Activated naive CD8-positive, alpha-beta T cell treated with anti-CD3 and anti-CD28 coated beads, Interleukin-2, amount 10 ng/mL, durations not matched to agents 7 days and 5 days (primary cell): ENCODE results near the gene CCDC40. TPM values are rescaled to one million over a fixed set of nuclear protein-coding genes. Genes with fewer than 3 reads are reported as not detected.
"Not testable (repeated sequence)": the region's sequence is repeated elsewhere in the genome, so short reads cannot be mapped to it uniquely, and the experiment has no call there.

Source experiments
- ATAC-seq: fragments of 150-1000 bp; cut with Tn5 transposase; one replicate; pipeline ENCODE4 v1.10.0; 2021; ENCODE audit warnings: low read depth, moderate library complexity
- POLR2A ChIA-PET: fragments of 350-600 bp; sonication (Branson Sonifier 250); formaldehyde crosslinking; loops from one replicate; lab custom pipeline; 2021; ENCODE audit warnings: antibody characterized with exemption; lab: Charles Lee
- DNase-seq: peaks from one replicate; pipeline ENCODE4 v3.0.0; 2021
- H3K27ac Mint-ChIP-seq: one replicate; pipeline ENCODE4 v1.8.0; 2022; ENCODE audit warnings: mild to moderate bottlenecking, mixed read lengths
- H3K27me3 Mint-ChIP-seq: one replicate; pipeline ENCODE4 v1.8.0; 2022; ENCODE audit warnings: mild to moderate bottlenecking, moderate library complexity, mixed read lengths
- H3K36me3 Mint-ChIP-seq: one replicate; pipeline ENCODE4 v1.8.0; 2021; ENCODE audit warnings: mild to moderate bottlenecking, mixed read lengths
- H3K4me1 Mint-ChIP-seq: one replicate; pipeline ENCODE4 v1.8.0; 2021; ENCODE audit warnings: mixed read lengths
- H3K4me3 Mint-ChIP-seq: one replicate; pipeline ENCODE4 v1.8.0; 2022; ENCODE audit warnings: mild to moderate bottlenecking, moderate library complexity, mixed read lengths
- H3K9me3 Mint-ChIP-seq: one replicate; pipeline ENCODE4 v1.8.0; 2021; ENCODE audit warnings: mixed read lengths
- total RNA-seq, 2 experiments: library from RNA; stranded (reverse); gene quantifications; one replicate each; pipeline ENCODE4 v1.2.3, GENCODE V29; 2021

Gene CCDC40
- total RNA-seq, 2 experiments from 2014 or later, result 1.3 to 1.4 TPM

DNA sequence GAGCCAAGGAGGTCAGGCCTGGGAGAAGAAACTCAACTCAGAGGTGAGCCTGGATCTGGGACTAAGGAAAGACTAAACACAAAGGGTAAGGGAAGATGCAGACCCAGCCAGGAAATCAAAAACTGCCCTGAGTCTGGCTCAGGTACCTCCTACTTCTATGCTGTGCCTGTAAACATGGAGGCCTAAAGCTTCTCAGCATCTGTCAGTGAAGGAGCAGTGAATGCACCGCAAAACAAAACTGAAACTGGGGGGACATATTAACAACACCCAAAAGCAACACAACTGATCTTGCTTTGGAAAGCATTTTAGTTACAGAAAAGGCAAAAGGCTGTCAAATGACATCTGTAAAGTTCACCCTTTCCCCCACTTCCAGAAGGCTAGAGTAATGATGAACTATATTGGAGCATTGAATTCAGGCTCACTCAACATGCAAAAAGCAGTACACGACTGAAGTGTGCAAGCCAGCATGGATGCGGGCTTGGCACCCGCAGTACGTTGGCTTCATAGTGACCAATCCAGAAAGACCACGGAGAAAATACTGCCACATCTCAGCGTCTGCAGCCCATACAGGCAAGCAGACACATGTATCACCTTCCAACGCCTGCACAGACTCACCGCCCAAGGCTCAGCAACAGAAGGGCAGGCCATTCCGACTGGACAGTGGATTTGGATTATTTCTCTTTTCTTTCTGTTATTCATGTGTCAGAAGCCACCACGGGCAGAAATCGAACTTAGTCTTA lies 4.6 kb upstream of the CCDC40 start:
- Mint-ChIP-seq H3K4me3 (no peak overlapping the region), H3K27ac (no peak overlapping the region), H3K4me1 (peaks cover 13% of the 10 kb centered on the region), H3K27me3 (peaks cover 21% of the 10 kb centered on the region), H3K9me3 (no peaks in the 10 kb centered on the region), H3K36me3 (no peaks in the 10 kb centered on the region)
- ATAC-seq, result no peak
- DNase-seq, result no peak
- POLR2A ChIA-PET, result no interaction called here

DNA sequence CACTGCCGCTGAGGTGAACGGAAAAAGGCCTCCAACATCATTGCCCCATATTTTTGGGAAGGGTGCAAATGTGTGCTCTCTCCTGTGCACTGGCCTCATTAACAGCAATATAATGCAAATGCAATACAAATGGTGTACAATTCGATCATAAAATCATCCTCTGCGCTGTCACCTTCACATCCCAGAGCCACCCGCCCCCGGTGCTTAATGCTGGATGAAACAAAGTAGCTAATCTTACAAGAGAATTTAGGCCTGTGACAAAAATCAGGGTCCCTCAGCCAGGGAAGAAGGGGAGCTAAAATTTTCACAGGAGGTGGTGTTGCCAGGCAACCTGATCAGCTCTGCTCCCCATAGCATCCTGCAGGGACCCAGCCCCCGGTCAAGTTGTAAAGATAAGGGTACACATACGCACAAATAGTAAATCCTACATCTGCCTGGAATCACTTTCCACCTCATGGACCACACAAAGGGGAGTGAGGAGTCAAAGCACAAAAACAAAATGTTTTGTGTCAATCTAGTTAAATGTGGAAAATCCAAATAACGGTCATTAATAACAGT lies 3.7 kb upstream of the CCDC40 start:
- H3K9me3 Mint-ChIP-seq, result no peaks in the 10 kb centered on the region
- H3K36me3 Mint-ChIP-seq, result no peaks in the 10 kb centered on the region
- H3K27me3 Mint-ChIP-seq, result peaks cover 26% of the 10 kb centered on the region
- peaks cover 16% of the 10 kb centered on the region for H3K4me1 Mint-ChIP-seq
- no peak overlapping the region for H3K4me3 Mint-ChIP-seq
- ATAC-seq (no peak), DNase-seq (no peak)
- POLR2A ChIA-PET, result no interaction called here
- H3K27ac Mint-ChIP-seq, result no peak overlapping the region

DNA sequence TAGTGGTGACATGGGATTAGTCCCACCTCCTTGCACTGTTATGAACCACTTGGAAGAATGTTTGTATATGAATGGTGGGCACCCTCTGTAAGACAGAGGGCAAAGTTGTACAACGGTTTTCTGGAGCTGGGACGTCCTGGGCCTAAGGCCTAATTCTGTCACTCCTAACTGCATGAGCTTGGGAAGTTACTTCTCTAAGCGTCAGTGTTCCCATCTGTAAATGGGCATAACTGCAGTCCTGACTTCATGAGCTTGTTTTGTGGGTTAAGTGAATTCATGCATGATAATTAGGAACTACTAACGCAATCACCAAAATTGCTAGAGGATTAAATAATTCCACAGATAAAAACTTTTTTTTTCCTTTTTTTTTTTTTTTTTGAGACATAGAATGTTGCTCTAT lies 2.6 kb upstream of the CCDC40 start:
- Mint-ChIP-seq H3K4me1 (peaks cover 16% of the 10 kb centered on the region), H3K4me3 (no peak overlapping the region), H3K27me3 (peaks cover 35% of the 10 kb centered on the region), H3K36me3 (no peaks in the 10 kb centered on the region), H3K9me3 (no peaks in the 10 kb centered on the region), H3K27ac (no peak overlapping the region)
- ATAC-seq (no peak), DNase-seq (no peak)
- POLR2A ChIA-PET, result no interaction called here

DNA sequence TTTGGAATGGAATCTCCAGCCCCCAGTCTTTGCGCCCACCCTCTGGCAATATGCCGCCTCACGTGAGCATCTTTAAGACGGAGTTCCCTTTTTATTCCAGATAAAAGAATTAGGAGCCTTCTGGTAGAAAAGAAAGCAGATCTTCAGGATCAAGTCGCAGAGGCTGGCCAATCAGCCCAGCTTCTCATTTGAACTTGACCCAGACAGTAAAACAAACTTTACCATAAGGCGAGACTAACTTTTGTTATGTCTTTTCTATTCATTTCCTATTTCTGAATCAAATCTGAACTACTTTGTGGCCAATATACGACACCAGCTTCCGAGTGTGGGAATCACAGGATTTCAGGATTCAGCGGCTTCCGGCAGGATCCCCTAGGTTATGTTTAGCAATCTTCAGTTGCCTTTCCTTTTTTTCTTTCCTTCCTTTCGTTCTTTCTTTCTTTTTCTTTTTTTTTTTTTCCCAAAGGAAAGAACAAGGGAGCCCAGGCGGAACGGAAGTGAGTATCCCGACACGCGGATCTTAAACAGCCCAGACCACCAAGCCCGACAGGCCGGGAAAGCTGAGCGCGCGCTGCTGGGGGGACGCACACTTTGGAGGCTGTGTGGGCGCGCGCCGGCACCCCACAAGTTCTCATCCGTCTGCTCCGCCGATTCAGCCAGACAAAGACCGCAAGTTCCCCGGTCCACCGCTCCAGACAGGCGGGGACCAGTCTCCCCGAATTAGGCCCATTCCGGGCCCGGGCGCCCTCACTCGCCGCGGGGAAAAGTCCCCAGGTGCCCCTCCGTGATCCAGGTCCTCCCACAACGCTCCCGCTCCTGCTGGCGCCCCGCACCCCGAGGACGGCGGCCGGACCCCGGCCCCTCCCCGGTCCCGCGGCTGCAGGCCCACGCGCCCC lies 1.4 kb upstream of the CCDC40 start:
- Mint-ChIP-seq H3K4me1 (peaks cover 16% of the 10 kb centered on the region), H3K36me3 (no peaks in the 10 kb centered on the region), H3K9me3 (no peaks in the 10 kb centered on the region), H3K27me3 (peaks cover 38% of the 10 kb centered on the region), H3K4me3 (peak overlapping the region; percentile 81), H3K27ac (peak overlapping the region; percentile 40)
- DNase-seq (no peak), ATAC-seq (peak; percentile 41)
- POLR2A ChIA-PET, result interaction anchor here (1.0 kb wide), 1 partner anchor 35 kb away, joined by 4 read pairs; no protein-coding TSS in a partner anchor

DNA sequence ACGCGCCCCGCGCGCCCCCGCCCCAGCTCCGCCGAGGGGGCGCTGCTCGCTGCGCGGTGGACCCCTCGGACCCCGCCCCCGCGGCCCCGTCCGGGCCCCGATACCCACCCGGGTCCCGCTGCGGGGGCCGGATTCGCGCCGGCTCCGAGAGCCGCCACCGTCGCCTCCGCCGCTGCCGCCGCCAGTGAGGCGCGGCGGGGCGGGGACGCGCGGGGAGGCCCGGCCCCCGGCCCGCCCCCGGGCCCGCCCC lies 830 bp upstream of the CCDC40 start, which contains the start of gene TBC1D16:
Gene TBC1D16 (minus strand): TSS at position 186 of the 250 bp plus-strand sequence. CDS start 22,325 bp downstream, outside the sequence.
- POLR2A ChIA-PET, result no interaction called here
- peaks cover 38% of the 10 kb centered on the region for H3K27me3 Mint-ChIP-seq

DNA sequence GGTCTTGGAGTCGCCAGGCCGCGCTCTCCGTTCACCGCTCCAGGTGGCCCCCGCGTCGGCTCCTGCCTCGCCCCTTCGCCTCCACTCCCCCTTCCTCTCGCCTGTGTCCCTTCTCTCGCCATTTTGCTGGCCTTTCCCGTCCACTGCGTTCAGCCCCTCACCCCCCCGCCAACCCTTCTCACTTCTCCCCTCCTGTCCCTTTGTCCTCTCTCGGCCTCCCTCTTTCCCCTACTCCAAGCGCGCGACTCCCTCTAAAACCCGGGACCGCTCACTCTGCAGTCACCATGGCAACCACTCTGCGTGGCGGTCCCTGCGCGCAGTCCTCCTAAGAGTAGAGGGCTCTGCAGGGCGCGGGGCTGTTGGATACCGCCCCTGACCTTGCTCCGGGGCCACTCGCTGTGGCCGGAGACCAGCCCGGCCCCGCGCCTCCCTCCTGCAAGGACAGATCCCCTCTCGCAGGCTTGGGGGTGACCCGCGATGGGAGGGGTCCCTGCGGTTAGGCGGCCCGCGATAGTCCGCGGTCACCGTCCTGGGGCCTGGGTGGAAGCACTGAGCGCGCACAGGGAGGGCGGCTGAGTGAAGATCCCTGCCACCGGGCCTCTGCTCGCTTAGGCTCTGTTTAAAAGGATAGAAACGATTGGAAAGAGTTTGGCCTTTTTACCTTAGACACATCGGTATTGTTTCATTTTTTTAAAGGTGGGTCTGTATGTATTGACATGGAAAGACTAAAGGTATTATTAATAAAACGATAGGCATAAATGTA lies 454 bp downstream of the CCDC40 start:
- Mint-ChIP-seq H3K4me1 (peaks cover 13% of the 10 kb centered on the region), H3K27me3 (peaks cover 36% of the 10 kb centered on the region), H3K9me3 (no peaks in the 10 kb centered on the region), H3K4me3 (peak overlapping the region; percentile 93), H3K36me3 (no peaks in the 10 kb centered on the region), H3K27ac (peak overlapping the region; percentile 69)
- POLR2A ChIA-PET, result no interaction called here
- ATAC-seq, result peak; percentile 11
- peak; percentile 42 for DNase-seq

More for the DNA sequence above, 830 bp upstream of the CCDC40 start, which contains the start of gene TBC1D16:
- DNase-seq, result no peak
- peak within 1 kb of the TSS; percentile 40 for H3K27ac Mint-ChIP-seq
- no peaks in the 10 kb centered on the region for H3K36me3 Mint-ChIP-seq
- no peak for ATAC-seq
- no peaks in the 10 kb centered on the region for H3K9me3 Mint-ChIP-seq
- peak within 1 kb of the TSS; percentile 93 for H3K4me3 Mint-ChIP-seq
- H3K4me1 Mint-ChIP-seq, result peaks cover 16% of the 10 kb centered on the region

DNA sequence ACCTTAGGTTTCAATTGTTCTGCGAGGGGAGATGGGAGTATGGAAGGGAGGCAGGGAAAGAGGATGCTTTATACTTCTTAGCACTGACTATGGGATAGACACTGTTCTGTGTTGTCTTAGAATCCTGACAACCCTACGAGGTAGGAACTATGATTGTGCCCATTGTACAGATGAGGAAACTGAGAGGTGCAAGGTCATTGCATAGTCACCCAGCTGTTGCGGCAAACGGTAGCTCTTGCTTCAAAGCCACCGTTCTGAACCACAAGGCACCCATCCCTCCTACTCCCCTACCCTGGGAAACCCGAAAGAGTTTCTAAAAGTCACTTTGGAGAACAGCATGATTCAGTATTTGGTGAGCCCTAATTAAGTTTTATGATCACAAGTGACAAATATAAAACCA lies 7.5 kb downstream of the CCDC40 start:
- DNase-seq, result no peak
- POLR2A ChIA-PET, result no interaction called here
- Mint-ChIP-seq H3K27ac (no peak overlapping the region), H3K36me3 (no peaks in the 10 kb centered on the region), H3K4me1 (no peaks in the 10 kb centered on the region), H3K27me3 (peaks cover 6% of the 10 kb centered on the region), H3K4me3 (no peak overlapping the region), H3K9me3 (no peaks in the 10 kb centered on the region)
- ATAC-seq, result no peak

DNA sequence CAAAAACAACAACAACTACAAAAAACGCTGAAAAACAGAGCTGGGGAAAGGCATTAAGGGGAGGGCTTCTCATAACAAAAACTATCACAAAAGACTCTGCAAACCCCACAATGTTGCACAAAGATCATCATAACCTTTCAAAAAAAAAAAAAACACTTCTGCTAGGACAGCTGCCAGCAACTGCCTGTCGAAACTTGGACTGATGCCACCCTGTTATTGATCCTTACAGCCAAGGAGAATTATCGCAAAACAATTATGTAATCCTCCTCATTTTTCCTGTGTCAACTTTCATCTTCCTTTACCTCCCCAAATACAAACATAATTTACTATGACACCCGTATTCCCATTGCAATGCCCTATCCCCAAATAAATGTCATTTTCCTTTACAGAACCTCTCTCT lies 9.3 kb downstream of the CCDC40 start:
- Mint-ChIP-seq H3K36me3 (no peaks in the 10 kb centered on the region), H3K27ac (no peak overlapping the region), H3K27me3 (peaks cover 4% of the 10 kb centered on the region), H3K4me3 (no peak overlapping the region), H3K4me1 (peaks cover 1% of the 10 kb centered on the region), H3K9me3 (no peaks in the 10 kb centered on the region)
- POLR2A ChIA-PET, result no interaction called here
- no peak for DNase-seq
- ATAC-seq, result no peak

DNA sequence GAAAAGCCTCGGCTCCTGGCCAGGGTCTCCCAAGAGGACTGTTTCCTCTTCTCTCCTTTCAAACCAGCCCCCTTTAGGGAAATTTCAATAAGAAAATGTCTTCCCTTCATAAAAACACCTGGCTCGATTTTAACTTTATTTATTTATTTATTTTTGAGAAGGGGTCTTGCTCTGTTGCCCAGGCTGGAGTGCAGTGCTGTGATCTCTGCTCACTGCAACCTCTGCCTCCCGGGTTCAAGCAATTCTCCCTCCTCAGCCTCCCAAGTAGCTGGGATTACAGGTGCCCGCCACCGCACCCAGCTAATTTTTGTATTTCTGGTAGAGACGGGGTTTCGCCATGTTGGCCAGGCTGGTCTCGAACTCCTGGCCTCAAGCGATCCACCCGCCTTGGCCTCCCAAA lies 10.3 kb downstream of the CCDC40 start:
- H3K27ac Mint-ChIP-seq, H3K4me3 Mint-ChIP-seq, POLR2A ChIA-PET, H3K27me3 Mint-ChIP-seq, DNase-seq, ATAC-seq, H3K36me3 Mint-ChIP-seq, H3K9me3 Mint-ChIP-seq, H3K4me1 Mint-ChIP-seq: not testable (repeated sequence)

DNA sequence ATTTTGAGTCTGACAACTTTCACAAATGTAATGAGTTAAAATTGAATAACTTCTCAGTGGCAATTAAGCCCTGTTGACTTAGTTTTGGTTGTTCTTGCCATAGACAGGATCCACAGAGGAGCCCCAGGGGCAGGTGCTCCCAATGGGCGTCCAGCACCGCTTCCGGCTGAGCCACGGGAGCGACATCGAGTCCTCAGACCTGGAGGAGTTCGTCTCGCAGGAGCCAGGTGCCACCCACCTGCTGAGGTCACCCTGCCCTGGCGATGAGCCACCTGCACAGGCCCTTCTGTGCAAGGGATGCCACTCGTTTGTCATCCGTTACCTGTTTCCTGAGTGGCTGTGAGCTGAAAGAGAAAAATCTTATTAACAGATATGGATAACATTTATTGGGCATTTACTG lies 10.7 kb downstream of the CCDC40 start:
- H3K27ac Mint-ChIP-seq, result no peak overlapping the region
- H3K4me3 Mint-ChIP-seq, result no peak overlapping the region
- DNase-seq (no peak), ATAC-seq (no peak)
- no peaks in the 10 kb centered on the region for H3K9me3 Mint-ChIP-seq
- H3K27me3 Mint-ChIP-seq, result peaks cover 2% of the 10 kb centered on the region
- POLR2A ChIA-PET, result no interaction called here
- no peaks in the 10 kb centered on the region for H3K36me3 Mint-ChIP-seq
- peaks cover 1% of the 10 kb centered on the region for H3K4me1 Mint-ChIP-seq

DNA sequence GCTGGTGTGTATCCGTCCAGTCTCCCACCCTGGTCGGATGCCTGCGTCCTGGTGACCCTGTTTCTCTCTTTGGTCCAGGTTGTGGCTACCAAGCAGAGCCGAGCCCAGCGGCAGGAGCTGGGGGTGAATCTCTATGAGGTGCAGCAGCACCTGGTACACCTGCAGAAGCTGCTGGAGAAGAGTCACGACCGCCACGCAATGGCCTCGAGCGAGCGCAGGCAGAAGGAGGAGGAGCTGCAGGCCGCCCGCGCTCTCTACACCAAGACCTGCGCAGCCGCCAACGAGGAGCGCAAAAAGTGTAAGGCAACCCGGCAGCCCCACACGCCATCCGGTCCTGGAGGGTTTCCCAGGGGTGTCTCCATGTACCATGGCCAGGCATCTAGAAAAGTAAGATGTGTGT lies 13.5 kb downstream of the CCDC40 start:
- Mint-ChIP-seq H3K9me3 (no peaks in the 10 kb centered on the region), H3K4me1 (peaks cover 1% of the 10 kb centered on the region), H3K27me3 (no peaks in the 10 kb centered on the region), H3K36me3 (no peaks in the 10 kb centered on the region), H3K27ac (no peak overlapping the region), H3K4me3 (no peak overlapping the region)
- POLR2A ChIA-PET, result no interaction called here
- ATAC-seq (no peak), DNase-seq (no peak)

DNA sequence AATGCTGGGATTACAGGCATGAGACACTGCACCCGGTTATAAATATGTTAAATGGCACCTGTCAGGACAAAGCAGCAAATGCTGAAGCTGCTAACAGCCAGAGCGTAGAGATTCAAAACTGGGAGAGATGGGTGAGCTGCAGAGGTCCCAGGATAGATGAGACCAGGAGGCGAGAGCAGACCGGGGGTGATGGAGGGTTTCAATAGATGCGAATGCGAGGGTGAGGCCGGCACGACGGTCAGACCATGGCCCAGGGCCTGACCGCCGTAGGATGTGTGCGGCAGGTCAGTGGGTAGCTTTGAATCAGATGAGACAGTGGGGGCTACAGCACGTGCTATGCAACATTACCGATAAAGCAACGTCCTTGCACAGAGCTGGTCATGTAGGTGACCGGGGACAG lies 14.3 kb downstream of the CCDC40 start:
- POLR2A ChIA-PET, result no interaction called here
- no peak for DNase-seq
- Mint-ChIP-seq H3K27ac (no peak overlapping the region), H3K36me3 (no peaks in the 10 kb centered on the region), H3K27me3 (no peaks in the 10 kb centered on the region), H3K9me3 (no peaks in the 10 kb centered on the region), H3K4me3 (no peak overlapping the region), H3K4me1 (peaks cover 1% of the 10 kb centered on the region)
- ATAC-seq, result no peak

DNA sequence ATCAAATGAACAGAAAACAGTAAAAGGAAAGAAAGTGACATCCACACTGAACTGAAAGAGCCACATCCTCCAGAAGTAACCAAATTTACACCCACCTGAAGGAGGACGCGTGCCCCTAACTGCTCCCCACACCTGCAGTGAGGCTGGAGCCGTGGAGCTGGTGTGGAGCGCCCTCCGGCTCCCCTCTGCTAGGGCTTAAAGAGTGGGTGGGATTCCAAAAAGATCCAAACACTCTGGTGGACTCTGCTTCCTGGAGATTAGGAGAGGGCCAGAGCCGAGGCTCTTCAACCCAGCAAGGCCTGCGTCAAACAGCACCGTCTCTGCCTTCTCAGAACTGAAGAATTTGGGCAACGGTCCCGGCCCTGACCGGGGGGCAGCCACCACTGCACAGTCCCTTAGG lies 15.2 kb downstream of the CCDC40 start:
- no peak overlapping the region for H3K4me3 Mint-ChIP-seq
- POLR2A ChIA-PET, result no interaction called here
- DNase-seq (no peak), ATAC-seq (no peak)
- H3K4me1 Mint-ChIP-seq, result peaks cover 1% of the 10 kb centered on the region
- peaks cover 2% of the 10 kb centered on the region for H3K27me3 Mint-ChIP-seq
- no peak overlapping the region for H3K27ac Mint-ChIP-seq
- no peaks in the 10 kb centered on the region for H3K36me3 Mint-ChIP-seq
- H3K9me3 Mint-ChIP-seq, result no peaks in the 10 kb centered on the region
